HepG2 (cell line): Measurements from ENCODE around the gene PLPP3. TPM values are rescaled to one million over a fixed set of nuclear protein-coding genes. Genes with fewer than 3 reads are reported as not detected.

Experiments
- ATAC-seq: fragments of 200-7000 bp; cut with Tn5 transposase; 3 replicates; pipeline ENCODE4 v1.9.1; 2020; ENCODE audit warnings: mild to moderate bottlenecking, moderate library complexity
- BruUV-seq: library from RNA; stranded (reverse); fragments of 400-500 nt; replicated peaks from 2 replicates; lab custom pipeline; 2021; lab: Mats Ljungman, UMichigan
- CTCF ChIA-PET: fragments of 300-600 bp; formaldehyde crosslinking; extraction: SDS; loops from one replicate; lab custom pipeline; 2021; ENCODE audit warnings: low total read pairs, inconsistent platforms, low intra/inter-chr PET ratio; lab: Yijun Ruan, JAX
- POLR2A ChIA-PET: fragments of 350-600 bp; sonication (Branson Sonifier 250); formaldehyde crosslinking; loops from one replicate; lab custom pipeline; 2020; ENCODE audit warnings: antibody characterized with exemption, inconsistent platforms; lab: Yijun Ruan, JAX
- DNase-seq: peaks from one replicate; pipeline ENCODE4 v3.0.0-alpha.2; 2015; ENCODE audit warnings: low spot score
- FAIRE-seq: peaks from 3 replicates; lab custom pipeline; 2011; peaks lifted over from hg19 to GRCh38; lab: Jason Lieb, UNC
- H2AFZ ChIP-seq: one replicate; pipeline ENCODE4 v1.6.1; 2011; ENCODE audit warnings: low read length, inconsistent platforms
- H3K27ac ChIP-seq: fragments of 300-600 bp; 3 replicates; pipeline ENCODE4 v1.8.0; 2011; ENCODE audit warnings: mixed run types, mild to moderate bottlenecking, mixed read lengths, low read length, inconsistent platforms; ENCODE audit not compliant: insufficient read depth; ENCODE audit errors: extremely low read length
- H3K27me3 ChIP-seq, 2 experiments: fragments of 200-600 bp in 1 of 2; 2 replicates in 1 of 2; 3 replicates in 1 of 2; pipeline versions ENCODE4 v1.6.0 to v1.8.0; 2011; ENCODE audit warnings: low read length in 2 of 2, mild to moderate bottlenecking in 2 of 2, moderate library complexity in 2 of 2, inconsistent platforms in 1 of 2; ENCODE audit not compliant: insufficient read depth in 2 of 2, control insufficient read depth in 1 of 2
- H3K36me3 ChIP-seq, 2 experiments: fragments of 200-600 bp in 1 of 2; replicated peaks in 1 of 2; 2 replicates in 1 of 2; 3 replicates in 1 of 2; pipeline versions ENCODE4 v1.5.1 to v1.8.0; 2011; ENCODE audit warnings: low read length in 2 of 2, inconsistent platforms in 1 of 2; ENCODE audit not compliant: insufficient read depth in 2 of 2, control insufficient read depth in 1 of 2
- H3K4me1 ChIP-seq: 2 replicates; pipeline ENCODE4 v1.5.1; 2012; ENCODE audit warnings: low read length, inconsistent platforms; ENCODE audit not compliant: insufficient read depth
- H3K4me2 ChIP-seq: 2 replicates; pipeline ENCODE4 v1.6.0; 2011; ENCODE audit warnings: low read depth, low read length, inconsistent platforms
- H3K4me3 ChIP-seq, 3 experiments: fragments of 200-600 bp in 1 of 3; sonication (generic), shearing (Covaris generic) in 1 of 3; replicated peaks in 1 of 3; 2 replicates each; pipeline ENCODE4 v1.5.1; 2011 to 2016; ENCODE audit warnings: low read length in 3 of 3, inconsistent platforms in 2 of 3, low read depth in 2 of 3, mild to moderate bottlenecking in 2 of 3, control low read depth in 1 of 3, mixed read lengths in 1 of 3; ENCODE audit not compliant: insufficient read depth in 1 of 3
- H3K79me2 ChIP-seq: one replicate; pipeline ENCODE4 v1.6.1; 2011; ENCODE audit warnings: low read length, inconsistent platforms; ENCODE audit not compliant: insufficient read depth
- H3K9ac ChIP-seq: 2 replicates; pipeline ENCODE4 v1.6.0; 2011; ENCODE audit warnings: mild to moderate bottlenecking, low read depth, low read length, inconsistent platforms; ENCODE audit not compliant: insufficient read depth
- H3K9me3 ChIP-seq: 2 replicates; pipeline ENCODE4 v1.5.1; 2012; ENCODE audit warnings: mild to moderate bottlenecking, low read length
- H4K20me1 ChIP-seq: 2 replicates; pipeline ENCODE4 v1.6.0; 2011; ENCODE audit warnings: inconsistent platforms, mild to moderate bottlenecking, low read length, moderate library complexity; ENCODE audit not compliant: insufficient read depth
- ATF1 ChIP-seq: IDR thresholded peaks from 2 replicates; pipeline ENCODE4 v1.6.1; 2016; ENCODE audit warnings: mild to moderate bottlenecking, control low read depth
- HMG20A ChIP-seq: IDR thresholded peaks from 2 replicates; pipeline ENCODE4 v1.6.1; 2016; ENCODE audit warnings: borderline replicate concordance
- JARID2 ChIP-seq: sonication (generic); formaldehyde crosslinking; IDR thresholded peaks from 2 replicates; pipeline ENCODE4 v1.8.1; 2023; ENCODE audit warnings: missing genetic modification reagents, inconsistent platforms; ENCODE audit not compliant: insufficient replicate concordance
- KLF12 ChIP-seq: sonication (generic); formaldehyde crosslinking; IDR thresholded peaks from 2 replicates; pipeline ENCODE4 v1.4.0; 2020; ENCODE audit warnings: missing genetic modification reagents, borderline replicate concordance
- MAF1 ChIP-seq: sonication (generic); formaldehyde crosslinking; IDR thresholded peaks from 2 replicates; pipeline ENCODE4 v1.5.0; 2020; ENCODE audit warnings: missing genetic modification reagents, borderline replicate concordance
- PLRG1 ChIP-seq: fragments of 450-650 bp; conservative IDR thresholded peaks from 2 replicates; pipeline ENCODE4 v1.6.1; 2016
- RNF219 ChIP-seq: sonication (generic); formaldehyde crosslinking; IDR thresholded peaks from 2 replicates; pipeline ENCODE4 v1.5.0; 2020; ENCODE audit warnings: mild to moderate bottlenecking, missing genetic modification reagents
- ZBTB1 ChIP-seq: sonication (generic); formaldehyde crosslinking; IDR thresholded peaks from 2 replicates; pipeline ENCODE4 v1.4.0; 2020; ENCODE audit warnings: missing genetic modification reagents, borderline replicate concordance
- ZBTB21 ChIP-seq: sonication (generic); formaldehyde crosslinking; IDR thresholded peaks from 2 replicates; pipeline ENCODE4 v1.4.0; 2020; ENCODE audit warnings: missing genetic modification reagents
- ZFY ChIP-seq: sonication (generic); formaldehyde crosslinking; IDR thresholded peaks from 2 replicates; pipeline ENCODE4 v1.4.0; 2020; ENCODE audit warnings: missing genetic modification reagents
- ZKSCAN5 ChIP-seq: sonication (generic); formaldehyde crosslinking; IDR thresholded peaks from 2 replicates; pipeline ENCODE4 v1.5.1; 2020; ENCODE audit warnings: mild to moderate bottlenecking, missing genetic modification reagents
- ZNF205 ChIP-seq: IDR thresholded peaks from 2 replicates; pipeline ENCODE4 v1.6.1; 2018; ENCODE audit warnings: missing biosample characterization, missing genetic modification reagents
- ZNF224 ChIP-seq: sonication (generic); formaldehyde crosslinking; IDR thresholded peaks from 2 replicates; pipeline ENCODE4 v1.5.0; 2020; ENCODE audit warnings: mild to moderate bottlenecking, missing genetic modification reagents
- ZNF3 ChIP-seq: IDR thresholded peaks from 2 replicates; pipeline ENCODE4 v1.7.0; 2017; ENCODE audit warnings: inconsistent platforms
- ZNF556 ChIP-seq: sonication (generic); formaldehyde crosslinking; IDR thresholded peaks from 2 replicates; pipeline ENCODE4 v1.4.0; 2020; ENCODE audit warnings: mild to moderate bottlenecking, missing genetic modification reagents, borderline replicate concordance
- ZNF598 ChIP-seq: sonication (generic); formaldehyde crosslinking; IDR thresholded peaks from 2 replicates; pipeline ENCODE4 v1.5.1; 2020; ENCODE audit warnings: mild to moderate bottlenecking, missing genetic modification reagents, borderline replicate concordance
- ZNF710 ChIP-seq: sonication (generic); formaldehyde crosslinking; IDR thresholded peaks from 2 replicates; pipeline ENCODE4 v1.5.0; 2020; ENCODE audit warnings: mild to moderate bottlenecking, missing genetic modification reagents, borderline replicate concordance
- WGBS: methylation state at CpG from one replicate; pipeline ENCODE4 v1.1.6; 2017; ENCODE audit warnings: low lambda C conversion rate; 5-methylcytosine and 5-hydroxymethylcytosine counted together
- in situ Hi-C: cut with HindIII; loops from 2 replicates; pipeline ENCODE4 v1.10.0; 2017; ENCODE audit warnings: low pct_unique_long_range_greater_than_20kb; ENCODE audit not compliant: extremely low pct_ligation_motif_present
- intact Hi-C: fragments of 100-400 bp; cut with micrococcal nuclease; formaldehyde crosslinking; loops from one replicate; pipeline ENCODE4 v1.10.0; 2022; ENCODE audit not compliant: unreplicated experiment
- polyA plus RNA-seq, 8 experiments: library from polyadenylated mRNA; depleted of rRNA in 3 of 8; stranded (reverse) in 7 of 8; unstranded in 1 of 8; fragments of >200 nt; fragmentation: Illumina TruSeq in 4 of 8; extraction: Trizol in 4 of 8; gene quantifications; 2 replicates each; pipeline versions ENCODE4 v1.2.1 to v1.2.3, GENCODE V29; 2011 to 2016; ENCODE audit warnings: low read depth in 4 of 8, missing spikeins in 1 of 8, mixed read lengths in 1 of 8; ENCODE audit not compliant: insufficient read depth in 1 of 8
- total RNA-seq, 5 experiments: library from RNA; depleted of rRNA; stranded (reverse); fragments of >200 nt; fragmentation: Illumina TruSeq; extraction: Trizol; gene quantifications; 2 replicates each; pipeline ENCODE4 v1.2.3, GENCODE V29; 2016; ENCODE audit warnings: low read depth in 1 of 5
- TF ChIP-seq, protein P1 (sequence below): sonication (generic); formaldehyde crosslinking; IDR thresholded peaks from 2 replicates; pipeline ENCODE4 v1.5.0; 2020; ENCODE audit warnings: missing genetic modification reagents

Gene PLPP3
- total and polyA plus RNA-seq, 2 of the 13 experiments (the other 11 are each of a cell fraction or from before 2014, with no cell fraction given) = 49.7 to 65.8 TPM

- TF ChIP-seq ZNF710 (CRISPR knock-in tag) (peak; percentile 48; the same call in 1 of the 2 replicates), ZBTB1 (CRISPR knock-in tag) (no peak), HMG20A (CRISPR knock-in tag) (no peak; the same call in 1 of the 2 replicates), ZNF3 (CRISPR knock-in tag) (no peak), ZNF205 (CRISPR knock-in tag) (no peak), ZNF598 (CRISPR knock-in tag) (no peak)
- TF ChIP-seq, protein P1, sequence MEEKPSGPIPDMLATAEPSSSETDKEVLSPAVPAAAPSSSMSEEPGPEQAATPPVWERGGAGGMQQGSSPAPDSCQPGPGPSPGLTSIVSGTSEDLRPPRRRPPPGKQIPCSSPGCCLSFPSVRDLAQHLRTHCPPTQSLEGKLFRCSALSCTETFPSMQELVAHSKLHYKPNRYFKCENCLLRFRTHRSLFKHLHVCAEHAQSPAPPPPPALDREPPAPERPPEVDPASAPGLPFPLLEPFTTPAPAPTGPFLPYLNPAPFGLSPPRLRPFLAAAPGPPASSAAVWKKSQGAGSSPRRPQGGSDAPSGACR (CRISPR knock-in tag) = peak; percentile 62; the same call in 1 of the 2 replicates
These were observed 101.9 kb downstream of the PLPP3 start (continued) for GRCh38 chr1:56477164-56478111.

DNA sequence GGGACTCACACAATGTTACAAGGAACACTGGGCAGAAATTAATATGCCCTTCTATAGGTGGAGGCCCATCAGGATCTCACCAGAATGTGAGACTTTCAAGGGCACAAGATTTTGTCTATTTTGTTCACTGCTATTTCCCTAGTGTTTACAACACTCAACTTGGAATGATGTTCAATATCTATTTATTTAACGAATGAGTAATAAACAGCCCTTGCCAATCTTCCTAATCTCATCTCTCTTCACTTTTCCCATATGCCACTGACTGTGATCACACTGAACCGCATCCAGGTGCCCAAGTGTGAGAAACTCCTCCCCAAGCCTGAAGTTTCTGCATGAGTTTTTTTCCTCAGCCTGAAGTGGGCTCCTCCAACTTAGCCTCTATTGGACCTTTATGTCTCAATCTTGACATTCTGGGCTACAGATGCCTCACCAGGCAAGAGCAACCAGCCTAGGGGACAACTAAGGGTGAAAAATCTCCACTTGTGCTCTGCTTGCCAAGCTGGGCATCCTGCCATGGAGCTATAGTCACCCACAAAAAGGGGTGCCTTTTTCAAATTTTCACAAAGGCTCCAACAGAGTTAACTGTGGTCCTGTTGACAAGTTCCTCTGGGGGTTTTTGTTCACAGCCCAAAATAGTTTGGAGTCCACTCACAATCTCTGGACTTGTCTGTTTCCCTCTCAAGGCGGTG is 105.6 kb downstream of the PLPP3 start:
- Histone ChIP-seq H3K27me3 (no peaks in the 10 kb centered on the region), H3K4me3 (no peak overlapping the region), H3K4me1 (peaks cover 71% of the 10 kb centered on the region), H3K9ac (no peak overlapping the region), H3K36me3 (no peaks in the 10 kb centered on the region), H3K4me2 (no peak overlapping the region), H3K79me2 (no peaks in the 10 kb centered on the region), H3K9me3 (no peaks in the 10 kb centered on the region), H3K27ac (no peak overlapping the region), H2AFZ (no peak overlapping the region), H4K20me1 (no peaks in the 10 kb centered on the region)
- ChIA-PET POLR2A (no interaction called here), CTCF (no interaction called here)
- no peak for ATAC-seq
- no TSS peak for BruUV-seq
- FAIRE-seq = no peak
- in situ Hi-C loops (no loop called here), intact Hi-C loops (no loop called here)
- DNase-seq = no peak
- 96% methylated on average over 3 of the region's 3 CpGs for WGBS
- TF ChIP-seq ZBTB21 (CRISPR knock-in tag) (no peak), JARID2 (CRISPR knock-in tag) (no peak), RNF219 (no peak), ZNF556 (CRISPR knock-in tag) (no peak), ZKSCAN5 (CRISPR knock-in tag) (no peak), ZNF224 (CRISPR knock-in tag) (no peak), ATF1 (CRISPR knock-in tag) (no peak), KLF12 (CRISPR knock-in tag) (no peak), ZFY (CRISPR knock-in tag) (no peak), MAF1 (CRISPR knock-in tag) (no peak), PLRG1 (no peak)
